RWPE2 (cell line): ENCODE data around the gene KIAA1217.

Source experiments
- ATAC-seq: fragments of 200-7000 bp; cut with Tn5 transposase; 3 replicates; pipeline ENCODE4 v1.9.1; 2021; ENCODE audit warnings: low read depth
- DNase-seq: peaks from one replicate; pipeline ENCODE4 v3.0.0-alpha.2; 2020; ENCODE audit warnings: low spot score
- H3K27ac ChIP-seq: fragments of 450-650 bp; 2 replicates; pipeline ENCODE4 v1.5.1; 2017; ENCODE audit warnings: mild to moderate bottlenecking; ENCODE audit not compliant: poor library complexity, severe bottlenecking
- H3K27me3 ChIP-seq: fragments of 250-450 bp; sonication (Bioruptor Pico); 2 replicates; pipeline ENCODE4 v1.5.1; 2021; ENCODE audit warnings: mild to moderate bottlenecking, moderate library complexity; ENCODE audit not compliant: insufficient read depth, poor library complexity, severe bottlenecking
- H3K36me3 ChIP-seq: fragments of 250-450 bp; sonication (Bioruptor Pico); 2 replicates; pipeline ENCODE4 v1.5.1; 2020; ENCODE audit warnings: low read depth, mild to moderate bottlenecking, moderate library complexity
- H3K4me1 ChIP-seq: fragments of 250-450 bp; sonication (Bioruptor Pico); 2 replicates; pipeline ENCODE4 v1.5.1; 2021; ENCODE audit warnings: mild to moderate bottlenecking, moderate library complexity; ENCODE audit not compliant: insufficient read depth, poor library complexity, severe bottlenecking
- H3K4me3 ChIP-seq: fragments of 250-450 bp; sonication (Bioruptor Pico); 2 replicates; pipeline ENCODE4 v1.5.1; 2021; ENCODE audit warnings: mild to moderate bottlenecking, moderate library complexity; ENCODE audit not compliant: severe bottlenecking
- H3K9me3 ChIP-seq: fragments of 250-450 bp; sonication (Bioruptor Pico); 2 replicates; pipeline ENCODE4 v1.5.1; 2021; ENCODE audit warnings: mild to moderate bottlenecking, moderate library complexity; ENCODE audit not compliant: severe bottlenecking
- TF ChIP-seq, protein P1 (sequence below): fragments of 450-650 bp; IDR thresholded peaks from one replicate; pipeline ENCODE4 v1.5.1; 2017; ENCODE audit warnings: mild to moderate bottlenecking, moderate library complexity; ENCODE audit not compliant: poor library complexity, severe bottlenecking

The KIAA1217 gene

DNA sequence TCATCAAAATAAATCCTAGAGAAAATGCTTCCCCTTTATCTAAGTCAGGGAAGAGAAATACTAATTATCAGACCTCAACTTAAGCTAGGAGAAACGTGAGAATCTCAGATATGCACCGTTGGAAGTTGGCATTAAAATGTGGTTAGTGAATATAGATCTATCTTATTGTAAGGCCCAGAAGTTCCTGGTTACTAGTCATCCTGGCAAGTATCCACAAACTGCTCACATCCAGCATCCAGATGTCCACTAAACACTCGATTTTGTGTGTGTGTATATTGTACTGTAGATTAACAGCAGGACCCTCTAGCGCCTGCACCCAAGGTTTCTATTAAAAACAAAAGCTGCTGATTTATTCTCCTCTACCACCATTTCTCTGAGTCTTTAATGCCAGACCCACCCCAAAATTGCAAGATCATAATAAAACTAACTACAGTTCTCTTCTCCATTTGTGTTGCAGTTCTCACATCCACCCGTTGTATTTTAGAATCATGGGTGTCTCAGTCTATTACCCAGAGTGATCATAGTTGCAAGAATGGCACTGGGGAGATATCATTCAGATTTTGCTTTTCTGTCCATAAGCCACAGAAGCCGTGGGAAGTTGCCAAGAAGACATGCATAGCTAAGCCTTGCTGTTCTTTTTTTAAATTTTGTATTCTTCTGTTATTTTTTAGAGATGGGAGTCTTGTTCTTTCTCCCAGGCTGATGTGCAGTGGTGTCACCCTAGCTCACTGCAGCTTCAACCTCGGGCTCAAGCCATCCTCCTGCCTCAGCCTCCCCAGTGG, 165.4 kb downstream of the KIAA1217 start:
- Histone ChIP-seq H3K9me3 (no peaks in the 10 kb centered on the region), H3K4me3 (no peak overlapping the region), H3K4me1 (no peaks in the 10 kb centered on the region), H3K27me3 (no peaks in the 10 kb centered on the region), H3K27ac (no peak overlapping the region), H3K36me3 (0 out of 2 replicates have a peak, but pooled peaks cover 6% of the 10 kb centered on the region)
- no peak for DNase-seq
- TF ChIP-seq, protein P1, sequence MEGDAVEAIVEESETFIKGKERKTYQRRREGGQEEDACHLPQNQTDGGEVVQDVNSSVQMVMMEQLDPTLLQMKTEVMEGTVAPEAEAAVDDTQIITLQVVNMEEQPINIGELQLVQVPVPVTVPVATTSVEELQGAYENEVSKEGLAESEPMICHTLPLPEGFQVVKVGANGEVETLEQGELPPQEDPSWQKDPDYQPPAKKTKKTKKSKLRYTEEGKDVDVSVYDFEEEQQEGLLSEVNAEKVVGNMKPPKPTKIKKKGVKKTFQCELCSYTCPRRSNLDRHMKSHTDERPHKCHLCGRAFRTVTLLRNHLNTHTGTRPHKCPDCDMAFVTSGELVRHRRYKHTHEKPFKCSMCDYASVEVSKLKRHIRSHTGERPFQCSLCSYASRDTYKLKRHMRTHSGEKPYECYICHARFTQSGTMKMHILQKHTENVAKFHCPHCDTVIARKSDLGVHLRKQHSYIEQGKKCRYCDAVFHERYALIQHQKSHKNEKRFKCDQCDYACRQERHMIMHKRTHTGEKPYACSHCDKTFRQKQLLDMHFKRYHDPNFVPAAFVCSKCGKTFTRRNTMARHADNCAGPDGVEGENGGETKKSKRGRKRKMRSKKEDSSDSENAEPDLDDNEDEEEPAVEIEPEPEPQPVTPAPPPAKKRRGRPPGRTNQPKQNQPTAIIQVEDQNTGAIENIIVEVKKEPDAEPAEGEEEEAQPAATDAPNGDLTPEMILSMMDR, result no peak
- no peak for ATAC-seq

DNA sequence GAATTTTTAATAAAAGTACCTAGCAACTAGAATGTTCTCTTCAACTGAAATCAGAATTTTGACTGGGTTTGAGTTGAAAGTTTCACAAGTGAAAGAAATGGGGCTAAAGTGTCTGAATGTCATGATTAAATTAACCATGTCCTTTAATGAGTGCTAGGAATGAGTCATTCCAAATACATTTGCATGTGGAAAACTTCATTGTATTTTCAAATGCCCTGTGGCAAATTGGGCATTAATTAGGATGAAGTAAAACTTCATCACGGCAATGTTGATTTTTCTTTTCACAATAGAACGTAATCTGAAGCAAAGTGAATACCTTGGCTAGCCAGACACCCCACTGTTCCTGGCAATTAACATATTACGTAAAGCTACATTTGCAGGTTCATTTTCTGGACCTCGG, 166.6 kb downstream of the KIAA1217 start:
- Histone ChIP-seq H3K36me3 (0 out of 2 replicates have a peak, but pooled peaks cover 6% of the 10 kb centered on the region), H3K4me3 (no peak overlapping the region), H3K9me3 (no peaks in the 10 kb centered on the region), H3K27ac (no peak overlapping the region), H3K27me3 (no peaks in the 10 kb centered on the region), H3K4me1 (no peaks in the 10 kb centered on the region)
- ATAC-seq (no peak), DNase-seq (no peak)
- TF ChIP-seq, protein P1, result no peak

DNA sequence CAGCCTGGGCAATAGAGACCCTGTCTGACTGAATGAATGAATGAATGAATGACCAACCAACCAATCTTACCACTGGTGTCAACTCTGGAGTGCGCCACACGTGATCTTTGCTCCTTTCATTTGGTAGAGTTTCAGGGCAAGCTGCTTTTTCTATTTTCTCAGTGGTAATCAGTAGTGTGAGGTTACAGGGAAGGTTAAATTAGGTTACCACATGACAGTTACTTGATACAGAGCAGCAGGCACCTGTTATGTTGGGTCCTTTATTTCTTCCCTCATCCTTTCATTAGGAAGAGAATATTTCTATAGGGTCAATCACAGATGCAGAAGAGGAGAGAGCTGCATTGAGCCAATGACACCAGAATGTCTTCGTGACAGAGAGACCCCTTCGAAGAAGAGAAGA, 167.8 kb downstream of the KIAA1217 start:
- no peaks in the 10 kb centered on the region for H3K9me3 ChIP-seq
- H3K4me1 ChIP-seq, result no peaks in the 10 kb centered on the region
- ATAC-seq (no peak), DNase-seq (no peak)
- TF ChIP-seq, protein P1, result no peak
- H3K36me3 ChIP-seq, result 0 out of 2 replicates have a peak, but pooled peaks cover under 1% of the 10 kb centered on the region
- H3K27ac ChIP-seq, result no peak overlapping the region
- no peaks in the 10 kb centered on the region for H3K27me3 ChIP-seq
- H3K4me3 ChIP-seq, result no peak overlapping the region

DNA sequence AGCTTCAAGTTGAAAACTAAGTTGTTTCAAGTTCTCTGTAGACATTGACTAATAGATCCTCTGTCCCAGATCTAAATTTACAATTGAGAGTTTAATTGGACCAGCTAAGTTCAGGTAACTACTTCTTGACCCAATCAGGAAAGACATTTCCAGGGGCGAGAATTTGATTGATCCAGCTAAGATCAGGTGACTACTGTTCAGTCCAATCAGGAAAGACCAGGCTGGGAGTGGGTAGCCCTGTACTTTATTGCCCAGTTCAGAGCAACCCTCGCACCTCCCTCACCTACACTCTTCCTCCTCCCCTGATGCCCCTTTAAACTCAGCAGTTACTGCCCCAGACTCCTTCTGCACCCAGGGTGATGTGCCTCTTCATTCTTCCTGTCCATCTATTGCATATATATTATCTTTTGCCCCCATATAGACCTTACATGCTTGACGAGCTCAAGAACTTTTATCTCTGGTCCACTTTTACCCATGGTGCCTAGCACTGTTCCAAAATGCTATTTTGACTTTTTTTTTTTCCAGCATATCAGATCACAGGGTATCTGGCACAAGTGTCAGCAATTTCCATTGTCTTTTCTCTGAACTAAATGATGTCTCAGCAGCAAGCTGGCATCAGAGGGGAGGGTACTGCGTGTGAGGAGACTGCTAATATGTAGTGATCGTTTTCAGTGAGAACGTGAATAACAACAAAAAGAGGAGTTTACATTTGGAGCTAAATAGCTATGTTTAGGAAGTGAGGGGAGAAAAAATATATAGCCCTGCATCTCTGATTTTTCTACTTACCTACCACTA, 169.4 kb downstream of the KIAA1217 start:
- no peaks in the 10 kb centered on the region for H3K9me3 ChIP-seq
- TF ChIP-seq, protein P1, result no peak
- DNase-seq (no peak), ATAC-seq (no peak)
- no peak overlapping the region for H3K27ac ChIP-seq
- no peak overlapping the region for H3K4me3 ChIP-seq
- no peaks in the 10 kb centered on the region for H3K36me3 ChIP-seq
- peaks cover 9% of the 10 kb centered on the region for H3K4me1 ChIP-seq
- H3K27me3 ChIP-seq, result no peaks in the 10 kb centered on the region
